Panc1 (cell line): Measurements from ENCODE around the gene STRAP. TPM values are rescaled to one million over a fixed set of nuclear protein-coding genes. Genes with fewer than 3 reads are reported as not detected.

ENCODE experiments used
- ATAC-seq: fragments of 200-7000 bp; cut with Tn5 transposase; 2 replicates; pipeline ENCODE4 v1.9.1; 2020; ENCODE audit warnings: mild to moderate bottlenecking, moderate library complexity
- BruUV-seq: library from RNA; stranded (reverse); fragments of 400-500 nt; replicated peaks from 2 replicates; lab custom pipeline; 2021; lab: Mats Ljungman, UMichigan
- CTCF ChIA-PET: fragments of 300-600 bp; sonication (Branson Sonifier 250); formaldehyde crosslinking; loops from one replicate; lab custom pipeline; 2022; ENCODE audit warnings: antibody characterized with exemption; lab: Charles Lee
- POLR2A ChIA-PET: fragments of 300-600 bp; sonication (Branson Sonifier 250); formaldehyde crosslinking; loops from one replicate; lab custom pipeline; 2022; ENCODE audit warnings: antibody characterized with exemption; lab: Charles Lee
- DNase-seq: peaks from one replicate; pipeline ENCODE4 v3.0.0-alpha.2; 2010; ENCODE audit warnings: low read depth, low spot score
- H3K27ac ChIP-seq: 2 replicates; pipeline ENCODE4 v1.5.1; 2011; ENCODE audit warnings: mild to moderate bottlenecking, low read length, inconsistent platforms
- H3K27me3 ChIP-seq: fragments of 200-500 bp; sonication (Bioruptor generic); 2 replicates; pipeline ENCODE4 v1.6.0; 2014; ENCODE audit warnings: low read length, inconsistent platforms; ENCODE audit not compliant: control insufficient read depth, insufficient read depth
- H3K36me3 ChIP-seq: fragments of 200-500 bp; sonication (Bioruptor generic); 2 replicates; pipeline ENCODE4 v1.5.1; 2014; ENCODE audit warnings: inconsistent platforms, mild to moderate bottlenecking, low read length, moderate library complexity; ENCODE audit not compliant: control insufficient read depth, insufficient read depth
- H3K4me1 ChIP-seq: 2 replicates; pipeline ENCODE4 v1.5.1; 2011; ENCODE audit warnings: inconsistent platforms, mild to moderate bottlenecking, low read length, moderate library complexity; ENCODE audit not compliant: control insufficient read depth, insufficient read depth
- H3K4me3 ChIP-seq, 2 experiments: 2 replicates each; pipeline ENCODE4 v1.5.1; 2011 to 2012; ENCODE audit warnings: low read depth in 2 of 2, low read length in 2 of 2, mild to moderate bottlenecking in 2 of 2, inconsistent platforms in 1 of 2, moderate library complexity in 1 of 2
- H3K9me3 ChIP-seq: fragments of 200-500 bp; sonication (Bioruptor generic); 2 replicates; pipeline ENCODE4 v1.5.1; 2014; ENCODE audit warnings: low read depth, mild to moderate bottlenecking, inconsistent platforms, low read length, moderate library complexity; ENCODE audit not compliant: control insufficient read depth, insufficient read depth
- POLR2AphosphoS5 ChIP-seq: IDR thresholded peaks from 2 replicates; pipeline ENCODE4 v1.6.1; 2012; ENCODE audit warnings: mild to moderate bottlenecking, low read depth, low read length, moderate library complexity
- SIN3A ChIP-seq: IDR thresholded peaks from 2 replicates; pipeline ENCODE4 v1.6.1; 2012; ENCODE audit warnings: low read depth, mild to moderate bottlenecking, low read length, moderate library complexity, borderline replicate concordance; ENCODE audit not compliant: insufficient read depth
- TCF7L2 ChIP-seq: IDR thresholded peaks from 2 replicates; pipeline ENCODE4 v1.6.1; 2011; ENCODE audit warnings: mild to moderate bottlenecking, low read depth, low read length, inconsistent platforms
- in situ Hi-C: cut with HindIII; loops from 2 replicates; pipeline ENCODE4 v1.10.0; 2016; ENCODE audit warnings: low sequenced_read_pairs, low pct_unique_long_range_greater_than_20kb
- intact Hi-C: fragments of 100-400 bp; cut with micrococcal nuclease; formaldehyde crosslinking; loops from one replicate; pipeline ENCODE4 v1.10.0; 2022; ENCODE audit not compliant: unreplicated experiment
- total RNA-seq: library from RNA; stranded (reverse); gene quantifications from one replicate; pipeline ENCODE4 v1.2.1, GENCODE V29; 2021; ENCODE audit not compliant: unreplicated experiment
- TF ChIP-seq, protein P1 (sequence below), 2 experiments: IDR thresholded peaks; 2 replicates each; pipeline ENCODE4 v1.6.1; 2011 to 2012; ENCODE audit warnings: low read depth in 2 of 2, control low read depth in 1 of 2, low read length in 1 of 2, mild to moderate bottlenecking in 1 of 2, moderate library complexity in 1 of 2; ENCODE audit not compliant: insufficient read depth in 1 of 2
- TF ChIP-seq, protein P2 (sequence below): fragments of 450-650 bp; IDR thresholded peaks from 2 replicates; pipeline ENCODE4 v1.5.1; 2017; ENCODE audit warnings: mild to moderate bottlenecking

The STRAP gene
- total RNA-seq, 1 experiment from 2014 or later: 99.4 TPM

DNA sequence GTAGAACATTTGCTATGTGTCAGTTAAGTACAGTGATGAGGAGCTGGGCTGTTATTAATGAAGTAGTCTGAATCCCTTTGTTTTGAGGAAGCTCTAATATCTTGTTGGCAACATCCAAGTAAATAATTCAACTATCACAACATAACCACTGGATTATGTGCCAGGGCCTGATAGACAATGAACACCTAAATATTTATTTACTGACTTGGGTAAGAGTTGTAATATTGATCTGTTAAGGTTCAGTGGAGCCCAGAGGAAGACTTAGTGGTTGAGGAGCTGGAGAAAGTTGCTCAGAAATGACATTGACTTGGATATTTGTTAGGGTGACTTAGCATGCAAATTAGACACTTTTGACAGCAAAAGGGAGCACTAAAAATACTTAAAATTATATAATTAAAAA is 55.7 kb downstream of the STRAP start:
- no peak for TF ChIP-seq POLR2AphosphoS5
- TF ChIP-seq, protein P1, sequence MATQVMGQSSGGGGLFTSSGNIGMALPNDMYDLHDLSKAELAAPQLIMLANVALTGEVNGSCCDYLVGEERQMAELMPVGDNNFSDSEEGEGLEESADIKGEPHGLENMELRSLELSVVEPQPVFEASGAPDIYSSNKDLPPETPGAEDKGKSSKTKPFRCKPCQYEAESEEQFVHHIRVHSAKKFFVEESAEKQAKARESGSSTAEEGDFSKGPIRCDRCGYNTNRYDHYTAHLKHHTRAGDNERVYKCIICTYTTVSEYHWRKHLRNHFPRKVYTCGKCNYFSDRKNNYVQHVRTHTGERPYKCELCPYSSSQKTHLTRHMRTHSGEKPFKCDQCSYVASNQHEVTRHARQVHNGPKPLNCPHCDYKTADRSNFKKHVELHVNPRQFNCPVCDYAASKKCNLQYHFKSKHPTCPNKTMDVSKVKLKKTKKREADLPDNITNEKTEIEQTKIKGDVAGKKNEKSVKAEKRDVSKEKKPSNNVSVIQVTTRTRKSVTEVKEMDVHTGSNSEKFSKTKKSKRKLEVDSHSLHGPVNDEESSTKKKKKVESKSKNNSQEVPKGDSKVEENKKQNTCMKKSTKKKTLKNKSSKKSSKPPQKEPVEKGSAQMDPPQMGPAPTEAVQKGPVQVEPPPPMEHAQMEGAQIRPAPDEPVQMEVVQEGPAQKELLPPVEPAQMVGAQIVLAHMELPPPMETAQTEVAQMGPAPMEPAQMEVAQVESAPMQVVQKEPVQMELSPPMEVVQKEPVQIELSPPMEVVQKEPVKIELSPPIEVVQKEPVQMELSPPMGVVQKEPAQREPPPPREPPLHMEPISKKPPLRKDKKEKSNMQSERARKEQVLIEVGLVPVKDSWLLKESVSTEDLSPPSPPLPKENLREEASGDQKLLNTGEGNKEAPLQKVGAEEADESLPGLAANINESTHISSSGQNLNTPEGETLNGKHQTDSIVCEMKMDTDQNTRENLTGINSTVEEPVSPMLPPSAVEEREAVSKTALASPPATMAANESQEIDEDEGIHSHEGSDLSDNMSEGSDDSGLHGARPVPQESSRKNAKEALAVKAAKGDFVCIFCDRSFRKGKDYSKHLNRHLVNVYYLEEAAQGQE (IDR thresholded peaks at IDR 0.05; ENCODE audit: insufficient read depth in 1 of 2, low read depth in 2 of 2, low read length in 1 of 2): no peak
- no peak for TF ChIP-seq SIN3A
- TF ChIP-seq, protein P2, sequence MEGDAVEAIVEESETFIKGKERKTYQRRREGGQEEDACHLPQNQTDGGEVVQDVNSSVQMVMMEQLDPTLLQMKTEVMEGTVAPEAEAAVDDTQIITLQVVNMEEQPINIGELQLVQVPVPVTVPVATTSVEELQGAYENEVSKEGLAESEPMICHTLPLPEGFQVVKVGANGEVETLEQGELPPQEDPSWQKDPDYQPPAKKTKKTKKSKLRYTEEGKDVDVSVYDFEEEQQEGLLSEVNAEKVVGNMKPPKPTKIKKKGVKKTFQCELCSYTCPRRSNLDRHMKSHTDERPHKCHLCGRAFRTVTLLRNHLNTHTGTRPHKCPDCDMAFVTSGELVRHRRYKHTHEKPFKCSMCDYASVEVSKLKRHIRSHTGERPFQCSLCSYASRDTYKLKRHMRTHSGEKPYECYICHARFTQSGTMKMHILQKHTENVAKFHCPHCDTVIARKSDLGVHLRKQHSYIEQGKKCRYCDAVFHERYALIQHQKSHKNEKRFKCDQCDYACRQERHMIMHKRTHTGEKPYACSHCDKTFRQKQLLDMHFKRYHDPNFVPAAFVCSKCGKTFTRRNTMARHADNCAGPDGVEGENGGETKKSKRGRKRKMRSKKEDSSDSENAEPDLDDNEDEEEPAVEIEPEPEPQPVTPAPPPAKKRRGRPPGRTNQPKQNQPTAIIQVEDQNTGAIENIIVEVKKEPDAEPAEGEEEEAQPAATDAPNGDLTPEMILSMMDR: no peak
- TF ChIP-seq TCF7L2: no peak
- DNase-seq (no peak), ATAC-seq (no peak)
- ChIA-PET CTCF (no interaction called here), POLR2A (no interaction called here)
- Histone ChIP-seq H3K4me1 (no peaks in the 10 kb centered on the region), H3K9me3 (peaks cover 3% of the 10 kb centered on the region; the same call in 1 of the 2 replicates), H3K27me3 (no peaks in the 10 kb centered on the region), H3K4me3 (no peak overlapping the region), H3K36me3 (no peaks in the 10 kb centered on the region), H3K27ac (no peak overlapping the region)
- no TSS peak for BruUV-seq
- intact Hi-C loops (no loop called here), in situ Hi-C loops (no loop called here)

DNA sequence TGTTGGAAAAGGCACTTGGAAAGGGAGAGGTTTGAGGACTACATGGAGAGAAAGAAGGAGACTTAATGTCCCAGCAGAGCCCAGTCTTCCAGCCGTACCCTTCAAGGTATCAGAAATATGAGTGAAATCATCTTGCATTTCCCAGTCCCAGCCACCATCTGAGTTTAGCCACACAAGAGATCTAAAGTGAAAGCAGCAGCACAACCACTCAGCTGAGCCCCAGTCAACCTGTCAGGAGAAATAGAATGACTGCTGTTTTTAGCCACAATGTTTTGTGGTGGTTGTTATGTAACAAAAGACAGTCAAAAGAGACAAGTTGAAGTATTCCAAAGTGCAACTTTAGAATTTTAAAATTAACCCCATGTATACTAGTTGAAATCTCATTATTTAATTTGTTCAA is 56.9 kb downstream of the STRAP start:
- intact Hi-C loops: no loop called here

More for the DNA sequence above, 56.9 kb downstream of the STRAP start:
- BruUV-seq: no TSS peak
- in situ Hi-C loops: no loop called here
- H3K4me1 ChIP-seq: no peaks in the 10 kb centered on the region
- ChIA-PET CTCF (no interaction called here), POLR2A (no interaction called here)
- DNase-seq (no peak), ATAC-seq (no peak)
- H3K4me3 ChIP-seq: no peak overlapping the region
- no peak overlapping the region for H3K27ac ChIP-seq
- no peaks in the 10 kb centered on the region for H3K36me3 ChIP-seq
- H3K9me3 ChIP-seq: peaks cover 3% of the 10 kb centered on the region; the same call in 1 of the 2 replicates
- TF ChIP-seq, protein P2: no peak
- no peaks in the 10 kb centered on the region for H3K27me3 ChIP-seq
